Endothelial cell of umbilical vein (primary cell): ENCODE results near the gene MCF2L. TPM values are rescaled to one million over a fixed set of nuclear protein-coding genes. Genes with fewer than 3 reads are reported as not detected.

Experiments
- BruUV-seq: library from RNA; stranded (reverse); fragments of 400-500 nt; replicated peaks from 2 replicates; lab custom pipeline; 2021; lab: Mats Ljungman, UMichigan
- CTCF ChIA-PET: fragments of 300-600, 350-600 bp; sonication (Branson Sonifier 250); formaldehyde crosslinking; loops from one replicate; lab custom pipeline; 2021; ENCODE audit warnings: antibody characterized with exemption, inconsistent platforms; lab: Charles Lee
- POLR2A ChIA-PET: fragments of 300-600, 350-600 bp; sonication (Branson Sonifier 250); formaldehyde crosslinking; loops from one replicate; lab custom pipeline; 2021; ENCODE audit warnings: antibody characterized with exemption, inconsistent platforms; lab: Charles Lee
- DNase-seq: peaks from one replicate; pipeline ENCODE4 v3.0.0-alpha.2; 2011; ENCODE audit warnings: low read depth, low spot score
- FAIRE-seq: peaks from 2 replicates; lab custom pipeline; 2011; peaks lifted over from hg19 to GRCh38; lab: Jason Lieb, UNC
- H2AFZ ChIP-seq: 2 replicates; pipeline ENCODE4 v1.6.0; 2012; ENCODE audit warnings: low read depth, low read length, control low read depth, inconsistent platforms
- H3K27ac ChIP-seq: 2 replicates; pipeline ENCODE4 v1.5.1; 2011; ENCODE audit warnings: low read depth, mild to moderate bottlenecking, control low read depth, low read length, moderate library complexity; ENCODE audit not compliant: insufficient read depth
- H3K27me3 ChIP-seq, 2 experiments: 2 replicates each; pipeline versions ENCODE4 v1.6.0 to v1.6.1; 2011; ENCODE audit warnings: low read length in 2 of 2, mixed read lengths in 1 of 2; ENCODE audit not compliant: control insufficient read depth in 2 of 2, insufficient read depth in 2 of 2
- H3K36me3 ChIP-seq, 2 experiments: 2 replicates in 1 of 2; 3 replicates in 1 of 2; pipeline ENCODE4 v1.5.1; 2011; ENCODE audit warnings: low read length in 2 of 2, mild to moderate bottlenecking in 1 of 2, moderate library complexity in 1 of 2; ENCODE audit not compliant: control insufficient read depth in 2 of 2, insufficient read depth in 2 of 2; ENCODE audit errors: extremely low read depth in 1 of 2
- H3K4me1 ChIP-seq: 3 replicates; pipeline ENCODE4 v1.5.1; 2011; ENCODE audit warnings: mild to moderate bottlenecking, low read length; ENCODE audit not compliant: control insufficient read depth, insufficient read depth; ENCODE audit errors: extremely low read depth
- H3K4me2 ChIP-seq: 2 replicates; pipeline ENCODE4 v1.6.1; 2011; ENCODE audit warnings: low read length, control low read depth, mixed read lengths; ENCODE audit not compliant: insufficient read depth
- H3K4me3 ChIP-seq, 3 experiments: fragments of 200-600 bp in 1 of 3; sonication (generic), shearing (Covaris generic) in 1 of 3; replicated peaks in 1 of 3; 2 replicates each; pipeline ENCODE4 v1.5.1; 2011 to 2016; ENCODE audit warnings: control low read depth in 3 of 3, low read length in 3 of 3, mild to moderate bottlenecking in 2 of 3, inconsistent platforms in 1 of 3, low read depth in 1 of 3, moderate library complexity in 1 of 3; ENCODE audit not compliant: insufficient read depth in 1 of 3
- H3K79me2 ChIP-seq: 2 replicates; pipeline ENCODE4 v1.6.0; 2012; ENCODE audit warnings: low read length, inconsistent platforms; ENCODE audit not compliant: control insufficient read depth, insufficient read depth
- H3K9ac ChIP-seq: replicated peaks from 2 replicates; pipeline ENCODE3; 2011; ENCODE audit warnings: low read length, control low read depth; ENCODE audit not compliant: insufficient read depth; ENCODE audit errors: extremely low read depth
- H3K9me1 ChIP-seq: replicated peaks from 3 replicates; pipeline ENCODE4 v1.6.0; 2011; ENCODE audit warnings: mild to moderate bottlenecking, low read length; ENCODE audit not compliant: control insufficient read depth, insufficient read depth; ENCODE audit errors: extremely low read depth
- H3K9me3 ChIP-seq: replicated peaks from 2 replicates; pipeline ENCODE4 v1.5.1; 2012; ENCODE audit warnings: low read length, inconsistent platforms; ENCODE audit not compliant: control insufficient read depth, insufficient read depth
- H4K20me1 ChIP-seq: replicated peaks from 2 replicates; pipeline ENCODE3; 2011; ENCODE audit warnings: mild to moderate bottlenecking, low read length; ENCODE audit not compliant: control insufficient read depth, insufficient read depth; ENCODE audit errors: extremely low read depth
- CTCF ChIP-seq, 2 donors: IDR thresholded peaks; 1 replicate in 1 of 2; 2 replicates in 1 of 2; pipeline ENCODE4 v1.5.1; 2011; ENCODE audit warnings: low read length in 2 of 2, mild to moderate bottlenecking in 2 of 2, moderate library complexity in 2 of 2, control low read depth in 1 of 2, inconsistent platforms in 1 of 2, low read depth in 1 of 2; ENCODE audit not compliant: insufficient read depth in 1 of 2; ENCODE audit errors: extremely low read depth in 1 of 2
- EZH2 ChIP-seq: IDR thresholded peaks from 2 replicates; pipeline ENCODE4 v1.6.1; 2012; ENCODE audit warnings: borderline replicate concordance, low read depth, mild to moderate bottlenecking, moderate library complexity, low read length, inconsistent platforms; ENCODE audit not compliant: severe bottlenecking
- FOS ChIP-seq: IDR thresholded peaks from 2 replicates; pipeline ENCODE4 v1.6.1; 2011; ENCODE audit warnings: mild to moderate bottlenecking, low read length, moderate library complexity, borderline replicate concordance; ENCODE audit not compliant: insufficient read depth
- GATA2 ChIP-seq: IDR thresholded peaks from 2 replicates; pipeline ENCODE4 v1.7.0; 2011; ENCODE audit warnings: low read depth, mild to moderate bottlenecking, moderate library complexity, mixed read lengths, low read length; ENCODE audit not compliant: insufficient read length, insufficient read depth
- JUN ChIP-seq: IDR thresholded peaks from 2 replicates; pipeline ENCODE4 v1.6.1; 2011; ENCODE audit warnings: borderline replicate concordance, low read depth; ENCODE audit not compliant: insufficient read length, insufficient read depth
- MAX ChIP-seq: IDR thresholded peaks from 2 replicates; pipeline ENCODE4 v1.6.1; 2011; ENCODE audit not compliant: insufficient read depth, insufficient read length
- MYC ChIP-seq: IDR thresholded peaks from one replicate; pipeline ENCODE4 v1.6.1; 2011; ENCODE audit warnings: mild to moderate bottlenecking, low read depth, low read length
- POLR2A ChIP-seq: IDR thresholded peaks from 2 replicates; pipeline ENCODE4 v1.6.1; 2012; ENCODE audit warnings: low read depth, mild to moderate bottlenecking, control low read depth, low read length
- POLR2AphosphoS5 ChIP-seq: IDR thresholded peaks from 2 replicates; pipeline ENCODE4 v1.6.1; 2012; ENCODE audit warnings: low read depth, mild to moderate bottlenecking, control low read depth, low read length, moderate library complexity; ENCODE audit not compliant: insufficient read depth
- dilution Hi-C: fragments of 300-500 bp; cut with MboI; formaldehyde crosslinking; loops from one replicate; pipeline ENCODE4 v1.15.0; 2019; ENCODE audit warnings: low sequenced_read_pairs; ENCODE audit not compliant: extremely low pct_ligation_motif_present
- intact Hi-C: fragments of 100-400 bp; cut with micrococcal nuclease; formaldehyde crosslinking; loops from one replicate; pipeline ENCODE4 v1.10.0; 2022
- polyA plus RNA-seq, 4 experiments: library from polyadenylated mRNA; depleted of rRNA in 3 of 4; stranded (reverse) in 3 of 4; unstranded in 1 of 4; fragments of >200 nt; gene quantifications; 2 replicates each; pipeline versions ENCODE4 v1.2.1 to v1.2.3, GENCODE V29; 2011 to 2012; ENCODE audit warnings: missing spikeins in 1 of 4
- total RNA-seq: library from RNA; stranded (reverse); gene quantifications from 2 replicates; pipeline ENCODE4 v1.2.3, GENCODE V29; 2021

Gene MCF2L
- total and polyA plus RNA-seq, 2 donors (not counting 3 experiments of a cell fraction or from before 2014, with no cell fraction given) = 0.33 to 0.58 TPM

DNA sequence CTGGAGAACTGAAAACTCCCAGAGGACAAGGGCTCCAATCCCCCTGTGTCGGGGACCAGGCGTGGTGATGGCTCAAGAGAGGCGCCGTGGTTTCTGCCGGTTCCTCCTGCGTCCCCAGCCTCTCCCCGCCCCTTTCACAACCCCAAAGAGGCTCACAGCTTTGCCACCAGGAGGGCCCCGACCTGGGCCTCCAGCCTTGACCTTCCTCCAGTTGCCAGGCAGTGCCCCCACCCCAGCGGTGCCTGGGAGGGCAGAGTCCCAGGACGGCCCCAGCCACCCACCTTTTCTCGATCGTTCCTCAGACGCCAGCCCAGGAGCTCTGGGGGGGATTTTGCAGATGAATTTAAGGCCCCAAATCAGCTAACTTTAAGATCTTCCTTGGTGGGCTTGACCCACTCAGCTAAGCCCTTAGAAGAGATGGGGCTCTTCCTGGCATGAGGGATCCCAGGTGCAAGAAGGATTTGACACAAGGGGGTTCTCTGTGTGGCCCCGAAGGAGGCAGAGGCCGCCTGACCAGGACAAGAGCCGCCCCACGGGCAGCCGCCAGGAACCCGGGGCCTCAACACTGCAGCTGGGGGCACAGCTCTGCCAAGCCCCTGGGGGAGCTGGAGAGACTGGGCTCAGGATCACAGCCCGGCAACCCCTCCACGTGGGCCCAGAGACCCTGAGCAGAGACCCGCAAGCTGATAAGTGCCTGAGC, 47.0 kb downstream of the MCF2L start:
- no TSS peak for BruUV-seq
- Histone ChIP-seq H3K4me1 (no peaks in the 10 kb centered on the region), H4K20me1 (no peaks in the 10 kb centered on the region), H3K9ac (no peak overlapping the region), H3K36me3 (no peaks in the 10 kb centered on the region), H3K27ac (no peak overlapping the region), H3K4me3 (no peak overlapping the region), H3K9me1 (no peaks in the 10 kb centered on the region), H3K9me3 (no peaks in the 10 kb centered on the region), H3K27me3 (no peaks in the 10 kb centered on the region), H2AFZ (no peak overlapping the region), H3K4me2 (no peak overlapping the region), H3K79me2 (no peaks in the 10 kb centered on the region)
- FAIRE-seq (no peak), DNase-seq (no peak)
- dilution Hi-C loops = no loop called here
- TF ChIP-seq MAX = no peak
- no peak for TF ChIP-seq MYC
- no peak for TF ChIP-seq GATA2
- TF ChIP-seq EZH2 = no peak
- TF ChIP-seq CTCF (IDR thresholded peaks at IDR 0.05; ENCODE audit: extremely low read depth in 1 of 2, insufficient read depth in 1 of 2, low read depth in 1 of 2, low read length in 2 of 2) = no peak
- TF ChIP-seq JUN = no peak
- TF ChIP-seq POLR2AphosphoS5 = no peak
- no peak for TF ChIP-seq POLR2A
- TF ChIP-seq FOS = no peak
- intact Hi-C loops = no loop called here
- POLR2A ChIA-PET = no interaction called here
- CTCF ChIA-PET = interaction anchor here (1.3 kb wide), 1 partner anchor 73 kb away, joined by 5 read pairs; no protein-coding TSS in a partner anchor
